HG03342 (cell line): ENCODE data around the gene AQP9.

Experiments used
- ATAC-seq: cut with Tn5 transposase; IDR thresholded peaks from one replicate; pipeline ENCODE4 v1.9.1; 2021; ENCODE audit warnings: mild to moderate bottlenecking, moderate library complexity; ENCODE audit not compliant: unreplicated experiment

AQP9 gene

GRCh38 chr15:58223432-58223831, 85.3 kb downstream of the AQP9 start:
- ATAC-seq, result no peak

GRCh38 chr15:58224068-58224467, 85.9 kb downstream of the AQP9 start:
- no peak for ATAC-seq

- no peak for ATAC-seq
Observed at GRCh38 chr15:58227706-58228543, 89.7 kb downstream of the AQP9 start.

GRCh38 chr15:58228718-58229117, 90.5 kb downstream of the AQP9 start:
- ATAC-seq, result no peak

GRCh38 chr15:58229297-58229768, 91.2 kb downstream of the AQP9 start:
- ATAC-seq, result no peak

- ATAC-seq, result no peak
Observed at GRCh38 chr15:58232281-58233065, 94.3 kb downstream of the AQP9 start.

GRCh38 chr15:58233341-58233740, 95.2 kb downstream of the AQP9 start:
- ATAC-seq, result no peak
